GM19455 (cell line): ENCODE measurements around the gene CAMSAP1.

Source experiments
- ATAC-seq: cut with Tn5 transposase; IDR thresholded peaks from one replicate; pipeline ENCODE4 v1.9.1; 2021; ENCODE audit not compliant: unreplicated experiment

CAMSAP1 gene

GRCh38 chr9:135840107-135840506 is 67.2 kb downstream of the CAMSAP1 start:
- ATAC-seq = no peak

- ATAC-seq = no peak
These were observed 67.8 kb downstream of the CAMSAP1 start for GRCh38 chr9:135839516-135839915.

DNA sequence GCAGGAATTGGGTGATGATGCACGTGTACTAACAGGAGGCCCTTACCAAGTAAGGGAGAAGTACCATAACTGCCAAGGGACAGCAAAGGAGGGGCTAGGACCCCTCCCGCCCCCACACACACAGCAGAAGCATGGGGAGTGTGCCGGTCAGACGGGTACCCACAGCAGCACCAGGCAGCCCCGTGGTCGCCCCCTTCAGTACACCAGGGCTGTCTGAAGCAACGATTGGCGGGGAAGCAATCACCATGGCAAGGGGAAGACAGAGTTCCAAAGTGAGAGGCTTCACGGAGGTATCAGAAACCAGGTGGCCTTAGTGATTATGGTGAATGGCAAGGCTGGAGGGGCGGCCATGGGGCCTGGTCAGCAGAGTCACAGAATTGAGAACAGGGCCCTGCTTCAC is 72.2 kb downstream of the CAMSAP1 start:
- no peak for ATAC-seq

GRCh38 chr9:135833864-135834263 is 73.5 kb downstream of the CAMSAP1 start:
- no peak for ATAC-seq

DNA sequence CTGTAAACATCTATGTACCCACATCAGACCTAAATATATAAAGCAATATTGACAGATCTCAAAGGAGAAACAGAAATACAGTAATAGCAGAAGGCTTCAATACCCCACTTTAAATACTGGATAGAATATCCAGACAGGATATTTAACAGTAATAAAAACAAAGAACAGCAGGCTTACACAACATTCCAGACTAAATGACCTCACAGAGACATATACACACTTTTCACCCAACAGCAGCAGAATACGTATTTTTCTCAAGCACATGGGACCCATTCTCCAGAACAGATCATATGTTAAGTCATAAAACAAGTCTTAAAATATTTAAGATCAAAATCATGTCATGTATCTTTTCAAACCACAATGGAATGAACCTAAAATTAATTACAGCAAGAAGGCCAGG is 76.8 kb downstream of the CAMSAP1 start:
- no peak for ATAC-seq

- no peak for ATAC-seq
These were observed 78.7 kb downstream of the CAMSAP1 start for GRCh38 chr9:135828656-135829055.

- ATAC-seq = no peak
These were observed 79.3 kb downstream of the CAMSAP1 start for GRCh38 chr9:135827866-135828580.

DNA sequence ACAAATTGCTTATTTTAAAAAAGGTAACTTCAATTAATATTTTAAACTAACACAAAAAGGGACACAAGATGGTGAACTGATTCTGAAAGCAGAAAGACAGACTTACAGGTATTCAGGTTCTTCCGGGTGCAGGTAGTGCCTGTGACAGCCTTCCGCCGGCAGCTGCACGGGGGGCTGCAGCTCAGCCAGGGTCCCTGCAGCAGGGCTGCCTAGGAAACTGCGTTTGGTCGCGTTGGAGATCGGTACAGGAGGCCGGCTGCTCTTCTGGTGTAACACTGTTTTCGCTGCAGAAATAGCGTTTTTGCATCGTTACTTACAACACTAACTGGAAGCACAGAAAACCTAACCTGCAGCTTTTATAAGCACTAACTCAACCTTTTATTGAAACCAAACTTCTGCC is 80.0 kb downstream of the CAMSAP1 start:
- ATAC-seq = no peak

DNA sequence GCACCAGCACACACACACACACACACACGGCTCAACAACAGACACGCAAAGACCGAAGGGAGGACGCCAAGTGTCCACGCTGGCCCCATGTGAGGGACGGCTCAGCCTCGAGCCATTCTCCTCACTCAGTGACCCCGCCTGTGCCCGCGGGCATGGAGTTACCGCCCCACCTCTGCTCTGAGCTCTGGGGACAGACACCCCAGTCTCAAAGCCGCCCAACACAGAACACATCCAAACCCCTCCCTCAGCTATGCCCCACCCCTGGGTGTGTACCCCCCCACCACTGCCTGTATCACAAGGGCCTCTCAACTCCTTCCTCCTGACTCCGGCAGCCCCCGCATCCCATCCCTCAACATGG is 81.2 kb downstream of the CAMSAP1 start:
- no peak for ATAC-seq

- no peak for ATAC-seq
These were observed 81.7 kb downstream of the CAMSAP1 start for GRCh38 chr9:135825435-135826187.

DNA sequence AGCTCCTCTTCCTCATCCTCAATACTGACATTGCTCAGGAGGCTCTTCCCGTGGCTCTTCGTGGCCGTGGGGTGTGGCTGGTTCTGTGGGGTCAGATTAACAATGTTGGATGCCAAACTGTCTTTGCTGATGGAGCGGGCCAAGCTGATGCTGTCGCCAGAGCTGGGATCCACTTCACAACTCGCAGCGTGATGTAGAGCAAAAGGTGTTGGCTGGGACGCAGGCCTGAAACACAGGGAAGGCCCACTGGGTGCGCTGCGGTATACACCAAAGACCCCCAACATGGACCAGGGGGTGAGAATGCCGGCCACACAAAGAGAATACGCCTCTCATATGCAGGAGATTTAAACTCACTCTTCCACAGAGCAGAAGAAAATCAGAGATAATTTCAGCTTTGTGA is 84.3 kb downstream of the CAMSAP1 start:
- ATAC-seq = no peak

- no peak for ATAC-seq
These were observed 85.0 kb downstream of the CAMSAP1 start for GRCh38 chr9:135822374-135822755.

- no peak for ATAC-seq
These were observed 85.5 kb downstream of the CAMSAP1 start for GRCh38 chr9:135821733-135822373.

DNA sequence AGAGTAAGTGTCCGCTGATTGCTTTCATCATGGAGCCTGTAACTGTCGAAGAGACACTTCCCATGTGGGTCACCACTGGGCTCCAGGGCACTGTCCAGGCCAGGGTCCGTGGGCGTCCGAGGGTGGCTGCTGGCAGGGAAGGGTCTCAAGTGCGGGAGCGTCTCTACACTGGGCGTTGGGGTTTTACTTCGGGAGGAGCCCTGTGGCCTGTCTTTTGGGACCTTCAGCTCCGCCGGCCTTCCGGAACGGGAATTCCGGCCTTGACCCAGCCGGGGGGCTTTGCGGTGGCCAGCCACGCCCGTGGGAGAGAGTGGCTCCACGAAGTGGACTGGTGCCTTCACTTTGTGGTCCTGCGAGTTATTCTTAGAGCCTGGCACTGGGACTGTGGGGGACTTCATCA is 86.2 kb downstream of the CAMSAP1 start:
- no peak for ATAC-seq

DNA sequence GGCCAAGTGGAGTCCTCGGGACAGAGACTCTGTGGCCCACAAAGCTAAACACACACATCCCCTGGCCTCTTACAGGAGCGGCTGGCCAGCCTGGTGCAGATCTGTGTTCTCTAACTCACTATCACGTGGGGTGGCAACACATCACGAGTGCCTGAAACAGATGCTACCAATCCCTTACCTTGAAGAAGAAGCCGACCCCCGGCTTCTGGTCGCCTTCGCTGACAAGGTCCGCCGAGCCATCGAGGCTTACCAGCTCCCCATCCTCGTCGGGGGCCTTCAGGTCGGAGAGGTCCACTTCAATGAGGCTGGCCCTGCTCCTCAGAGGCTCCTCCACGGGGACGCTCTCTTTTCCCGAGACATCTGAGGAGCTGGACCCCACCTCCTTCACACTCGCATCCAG is 86.7 kb downstream of the CAMSAP1 start:
- no peak for ATAC-seq

- ATAC-seq = no peak
These were observed 87.4 kb downstream of the CAMSAP1 start for GRCh38 chr9:135819905-135820304.

GRCh38 chr9:135818718-135819475 is 88.4 kb downstream of the CAMSAP1 start:
- ATAC-seq = no peak

DNA sequence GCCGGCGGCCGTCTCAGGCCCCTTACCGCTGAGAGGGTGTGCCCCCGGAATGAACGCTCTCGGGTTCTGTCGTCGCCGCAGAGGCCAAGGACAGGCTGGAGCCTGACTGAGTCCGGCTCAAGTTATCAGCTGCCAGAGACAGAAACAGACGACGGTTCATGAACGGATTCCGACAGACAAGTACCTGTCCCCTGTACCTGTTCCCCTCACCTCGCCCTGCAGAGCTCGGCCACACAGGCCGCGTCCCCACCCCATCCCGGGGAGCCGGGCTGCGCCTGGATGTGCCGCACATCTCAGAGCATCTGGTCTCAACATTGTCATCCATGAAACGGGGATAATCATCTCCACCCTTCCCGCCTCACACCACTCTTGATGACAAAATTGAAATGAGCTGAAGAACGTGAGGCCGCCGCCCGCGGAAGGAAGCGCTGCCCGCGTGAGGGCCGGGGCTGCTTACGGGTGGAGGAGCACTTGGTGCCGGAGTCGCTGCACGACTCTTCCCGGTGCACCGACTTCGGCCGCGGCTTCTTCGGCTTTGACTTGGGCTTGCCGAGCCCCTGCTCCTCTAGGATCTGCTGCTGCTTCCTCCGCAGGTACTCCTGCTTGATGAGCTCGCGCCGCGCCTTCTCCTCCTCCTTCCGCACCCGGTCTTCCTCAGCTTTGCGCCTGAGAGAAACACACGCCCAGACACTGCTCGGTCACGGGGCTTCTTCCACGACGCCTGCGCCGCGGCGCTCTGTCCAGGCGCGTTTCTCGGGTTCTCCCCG is 89.2 kb downstream of the CAMSAP1 start:
- no peak for ATAC-seq

- no peak for ATAC-seq
These were observed 90.7 kb downstream of the CAMSAP1 start for GRCh38 chr9:135816651-135816970.

DNA sequence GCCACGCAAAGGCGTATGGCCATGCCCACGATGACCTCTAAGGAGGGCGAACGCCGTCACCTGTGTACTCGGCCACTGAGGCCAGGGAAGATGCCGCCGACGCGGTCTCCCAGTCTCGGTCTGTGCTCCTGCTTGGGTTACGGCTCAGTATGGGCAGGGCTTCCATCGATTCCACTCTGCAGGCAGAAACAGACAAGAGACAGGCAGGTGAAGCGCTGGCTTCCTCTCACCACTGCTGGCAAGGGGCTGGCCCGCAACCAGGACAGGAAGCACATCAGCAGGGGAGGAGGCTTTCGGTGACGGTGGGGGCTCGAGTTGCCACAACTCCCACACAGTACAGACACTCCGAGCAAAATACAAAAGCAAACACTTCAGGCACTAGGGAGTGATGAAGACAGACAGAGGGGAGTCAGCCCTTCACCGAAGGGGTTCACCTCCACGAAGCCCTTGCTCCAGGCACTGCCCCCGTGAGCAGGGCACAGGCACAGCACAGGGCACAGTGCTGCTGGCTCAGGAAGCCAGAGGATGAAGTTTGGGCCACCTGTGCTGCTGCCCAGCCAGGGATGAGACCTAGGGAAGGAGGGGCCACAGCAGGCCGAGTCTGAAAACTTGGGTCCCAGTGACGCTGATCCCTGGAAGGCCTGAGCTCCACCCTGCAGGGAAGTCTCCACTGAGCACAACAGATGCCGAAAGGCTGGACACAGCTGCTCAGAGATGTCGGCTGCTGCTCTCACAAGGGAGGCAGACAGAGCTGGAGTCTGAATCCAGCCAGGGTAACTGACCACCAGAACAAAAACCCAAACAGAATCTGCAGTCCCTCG is 91.3 kb downstream of the CAMSAP1 start:
- no peak for ATAC-seq
